ENCODE data around the gene MRPS6.

DNA sequence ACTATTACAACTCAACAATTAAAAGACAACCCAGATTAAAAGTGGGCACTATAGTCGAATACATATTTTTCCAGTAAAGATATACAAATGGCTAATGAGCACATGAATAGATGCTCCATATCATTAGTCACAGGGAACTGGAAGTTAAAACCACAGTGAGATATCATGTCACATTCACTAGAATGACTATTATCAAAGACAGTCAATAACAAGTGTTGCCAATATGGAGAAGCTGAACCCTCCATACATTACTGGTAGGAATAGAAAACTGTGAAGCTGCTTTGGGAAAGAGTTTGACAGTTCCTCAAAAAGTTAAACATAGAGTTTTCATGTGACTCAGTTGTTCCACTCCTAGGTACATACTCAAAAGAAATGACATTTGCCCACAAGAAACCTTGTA lies 30.6 kb upstream of the MRPS6 start:
- TF ChIP-seq, protein P1, sequence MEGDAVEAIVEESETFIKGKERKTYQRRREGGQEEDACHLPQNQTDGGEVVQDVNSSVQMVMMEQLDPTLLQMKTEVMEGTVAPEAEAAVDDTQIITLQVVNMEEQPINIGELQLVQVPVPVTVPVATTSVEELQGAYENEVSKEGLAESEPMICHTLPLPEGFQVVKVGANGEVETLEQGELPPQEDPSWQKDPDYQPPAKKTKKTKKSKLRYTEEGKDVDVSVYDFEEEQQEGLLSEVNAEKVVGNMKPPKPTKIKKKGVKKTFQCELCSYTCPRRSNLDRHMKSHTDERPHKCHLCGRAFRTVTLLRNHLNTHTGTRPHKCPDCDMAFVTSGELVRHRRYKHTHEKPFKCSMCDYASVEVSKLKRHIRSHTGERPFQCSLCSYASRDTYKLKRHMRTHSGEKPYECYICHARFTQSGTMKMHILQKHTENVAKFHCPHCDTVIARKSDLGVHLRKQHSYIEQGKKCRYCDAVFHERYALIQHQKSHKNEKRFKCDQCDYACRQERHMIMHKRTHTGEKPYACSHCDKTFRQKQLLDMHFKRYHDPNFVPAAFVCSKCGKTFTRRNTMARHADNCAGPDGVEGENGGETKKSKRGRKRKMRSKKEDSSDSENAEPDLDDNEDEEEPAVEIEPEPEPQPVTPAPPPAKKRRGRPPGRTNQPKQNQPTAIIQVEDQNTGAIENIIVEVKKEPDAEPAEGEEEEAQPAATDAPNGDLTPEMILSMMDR (IDR thresholded peaks at IDR 0.05; ENCODE audit: low read depth, low read length, poor library complexity, severe bottlenecking), result no peak
- TF ChIP-seq EZH2phosphoT487 (IDR thresholded peaks at IDR 0.05; ENCODE audit: borderline replicate concordance, low read length), result no peak
